ENCODE measurements around the gene TCERG1L. TPM values are rescaled to one million over a fixed set of nuclear protein-coding genes. Genes with fewer than 3 reads are reported as not detected.

TCERG1L gene
- polyA plus RNA-seq, 1 of the 3 experiments (the other 2 are of a cell fraction), result not detected

GRCh38 chr10:131211559-131211958 lies 100.0 kb downstream of the TCERG1L start:
- no peak overlapping the region for H2AFZ ChIP-seq (ENCODE audit: low read depth)
- H3K4me3 ChIP-seq (ENCODE audit: low read depth in 2 of 2, low read length in 1 of 2), result no peak overlapping the region
- TF ChIP-seq NFIC (IDR thresholded peaks at IDR 0.05; ENCODE audit: borderline replicate concordance) (no peak), RXRA (IDR thresholded peaks at IDR 0.05; ENCODE audit: borderline replicate concordance, low read depth) (no peak), SIN3A (IDR thresholded peaks at IDR 0.05; ENCODE audit: borderline replicate concordance, low read depth, low read length) (no peak)
- POLR2A ChIA-PET, result no interaction called here
- no peak overlapping the region for H3K4me2 ChIP-seq
- no peaks in the 10 kb centered on the region for H3K27me3 ChIP-seq (ENCODE audit: insufficient read depth)
- no peaks in the 10 kb centered on the region for H3K9me3 ChIP-seq
- CTCF ChIA-PET, result interaction anchor here (0.8 kb wide), 1 partner anchor 20 kb away, joined by 3 read pairs; no protein-coding TSS in a partner anchor
- H4K20me1 ChIP-seq (ENCODE audit: insufficient read depth), result no peaks in the 10 kb centered on the region
- no peaks in the 10 kb centered on the region for H3K36me3 ChIP-seq (replicated peaks in 1 of 2; ENCODE audit: control insufficient read depth in 1 of 2, insufficient read depth in 2 of 2, low read length in 1 of 2)
- DNase-seq, result peak; percentile 61
- WGBS (ENCODE audit: low lambda C conversion rate), result 14% methylated on average over 9 of the region's 9 CpGs
- no peak overlapping the region for H3K27ac ChIP-seq (ENCODE audit: low read depth in 2 of 2, low read length in 1 of 2)
- H3K9me2 ChIP-seq, result no peaks in the 10 kb centered on the region
- no peak overlapping the region for H3K9ac ChIP-seq
- H3F3A ChIP-seq (replicated peaks; ENCODE audit: insufficient read depth), result no peaks in the 10 kb centered on the region
- no peaks in the 10 kb centered on the region for H3K79me2 ChIP-seq (ENCODE audit: insufficient read depth)
- peaks cover 0 to 8% of the 10 kb centered on the region in 2 experiments; a peak in 1 of 4 replicates for H3K4me1 ChIP-seq (ENCODE audit: control insufficient read depth in 1 of 2, insufficient read depth in 2 of 2, low read depth in 1 of 2, low read length in 1 of 2)

- Histone ChIP-seq H3F3A (replicated peaks; ENCODE audit: insufficient read depth) (no peaks in the 10 kb centered on the region), H3K4me2 (no peak overlapping the region), H3K9ac (no peak overlapping the region), H3K9me2 (no peaks in the 10 kb centered on the region), H3K27ac (ENCODE audit: low read depth in 2 of 2, low read length in 1 of 2) (no peak overlapping the region), H4K20me1 (ENCODE audit: insufficient read depth) (no peaks in the 10 kb centered on the region), H3K27me3 (ENCODE audit: insufficient read depth) (no peaks in the 10 kb centered on the region), H3K4me3 (ENCODE audit: low read depth in 2 of 2, low read length in 1 of 2) (no peak overlapping the region), H3K79me2 (ENCODE audit: insufficient read depth) (no peaks in the 10 kb centered on the region), H2AFZ (ENCODE audit: low read depth) (no peak overlapping the region), H3K9me3 (no peaks in the 10 kb centered on the region), H3K4me1 (ENCODE audit: control insufficient read depth in 1 of 2, insufficient read depth in 2 of 2, low read depth in 1 of 2, low read length in 1 of 2) (peaks cover 0 to 8% of the 10 kb centered on the region in 2 experiments; a peak in 1 of 4 replicates), H3K36me3 (replicated peaks in 1 of 2; ENCODE audit: control insufficient read depth in 1 of 2, insufficient read depth in 2 of 2, low read length in 1 of 2) (no peaks in the 10 kb centered on the region)
- CTCF ChIA-PET, result interaction anchor here (0.8 kb wide), 1 partner anchor 20 kb away, joined by 3 read pairs; no protein-coding TSS in a partner anchor
- TF ChIP-seq RFX5 (IDR thresholded peaks at IDR 0.05; ENCODE audit: low read length), result no peak
- TF ChIP-seq TCF12 (IDR thresholded peaks at IDR 0.05), result no peak
- no peak for TF ChIP-seq FOXJ3 (CRISPR knock-in tag; IDR thresholded peaks at IDR 0.05)
- no peak for TF ChIP-seq MEF2A (IDR thresholded peaks at IDR 0.05; ENCODE audit: borderline replicate concordance, low read depth)
- TF ChIP-seq FOSL2 (IDR thresholded peaks at IDR 0.05; ENCODE audit: borderline replicate concordance, low read depth), result no peak
- no peak for TF ChIP-seq TAF1 (IDR thresholded peaks at IDR 0.05; ENCODE audit: borderline replicate concordance, low read depth, low read length)
- no peak for TF ChIP-seq REST (IDR thresholded peaks at IDR 0.05; ENCODE audit: low read depth, low read length)
- no peak for TF ChIP-seq GATA2 (CRISPR knock-in tag; IDR thresholded peaks at IDR 0.05)
- TF ChIP-seq EZH2phosphoT487 (IDR thresholded peaks at IDR 0.05; ENCODE audit: borderline replicate concordance, low read depth), result no peak
- POLR2A ChIA-PET, result no interaction called here
- no peak for DNase-seq
- WGBS (ENCODE audit: low lambda C conversion rate), result 29% methylated on average over 8 of the region's 10 CpGs
Measured at GRCh38 chr10:131211146-131211545, 100.4 kb downstream of the TCERG1L start.
